ENCODE results near the gene VPS37D.

DNA sequence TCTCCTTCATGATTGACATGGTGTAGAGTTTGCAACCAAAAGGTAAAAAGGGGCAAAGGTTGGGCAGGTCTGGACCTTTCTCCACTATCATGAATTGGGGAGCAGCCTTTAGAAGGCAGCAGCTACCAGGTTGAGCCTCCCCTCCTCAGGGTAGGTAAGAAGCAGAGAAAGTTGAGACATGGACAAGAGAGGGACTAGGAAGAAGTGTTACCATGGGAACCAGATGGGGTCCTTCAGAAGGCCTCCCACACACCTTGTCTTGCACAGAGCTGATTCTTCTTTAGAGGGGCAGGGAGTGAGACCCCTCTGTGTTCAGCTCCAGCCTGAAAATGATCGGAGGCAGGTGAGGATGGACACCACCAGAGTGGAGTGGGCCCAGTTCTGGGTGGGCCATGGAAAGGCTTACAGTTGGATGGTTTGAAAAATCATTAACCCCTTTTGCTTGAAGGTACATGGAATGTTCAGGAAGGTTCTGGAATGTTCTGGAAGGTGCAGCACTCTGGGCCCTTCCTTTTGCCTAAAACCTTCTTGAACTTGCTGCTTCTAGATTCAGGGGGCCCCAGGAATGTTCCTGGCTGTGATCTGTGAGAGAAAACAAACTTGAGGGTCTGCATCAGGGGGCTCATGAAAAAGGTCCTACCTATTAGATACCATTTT, 7.0 kb downstream of the VPS37D start:
- TF ChIP-seq, protein P1, sequence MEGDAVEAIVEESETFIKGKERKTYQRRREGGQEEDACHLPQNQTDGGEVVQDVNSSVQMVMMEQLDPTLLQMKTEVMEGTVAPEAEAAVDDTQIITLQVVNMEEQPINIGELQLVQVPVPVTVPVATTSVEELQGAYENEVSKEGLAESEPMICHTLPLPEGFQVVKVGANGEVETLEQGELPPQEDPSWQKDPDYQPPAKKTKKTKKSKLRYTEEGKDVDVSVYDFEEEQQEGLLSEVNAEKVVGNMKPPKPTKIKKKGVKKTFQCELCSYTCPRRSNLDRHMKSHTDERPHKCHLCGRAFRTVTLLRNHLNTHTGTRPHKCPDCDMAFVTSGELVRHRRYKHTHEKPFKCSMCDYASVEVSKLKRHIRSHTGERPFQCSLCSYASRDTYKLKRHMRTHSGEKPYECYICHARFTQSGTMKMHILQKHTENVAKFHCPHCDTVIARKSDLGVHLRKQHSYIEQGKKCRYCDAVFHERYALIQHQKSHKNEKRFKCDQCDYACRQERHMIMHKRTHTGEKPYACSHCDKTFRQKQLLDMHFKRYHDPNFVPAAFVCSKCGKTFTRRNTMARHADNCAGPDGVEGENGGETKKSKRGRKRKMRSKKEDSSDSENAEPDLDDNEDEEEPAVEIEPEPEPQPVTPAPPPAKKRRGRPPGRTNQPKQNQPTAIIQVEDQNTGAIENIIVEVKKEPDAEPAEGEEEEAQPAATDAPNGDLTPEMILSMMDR (conservative IDR thresholded peaks at IDR 0.05; ENCODE audit: low read depth, low read length): no peak
- TF ChIP-seq EZH2 (IDR thresholded peaks at IDR 0.05; ENCODE audit: borderline replicate concordance, low read depth, low read length, poor library complexity, severe bottlenecking): no peak
